MM.1S (cell line): ENCODE data around the gene NEDD4L.

Experiments used
- DNase-seq: peaks from one replicate; pipeline ENCODE4 v3.0.0-alpha.2; 2015
- H2AFZ ChIP-seq: fragments of 300-600 bp; sonication (generic); 2 replicates; pipeline ENCODE4 v1.6.0; 2016; ENCODE audit warnings: antibody characterized with exemption, low read length
- H3F3A ChIP-seq: fragments of 300-600 bp; sonication (generic); 2 replicates; pipeline ENCODE4 v1.6.1; 2016; ENCODE audit warnings: mild to moderate bottlenecking, antibody characterized with exemption, low read length, moderate library complexity, mixed read lengths; ENCODE audit not compliant: insufficient read depth
- H3K27ac ChIP-seq: fragments of 300-600 bp; sonication (generic); 2 replicates; pipeline ENCODE4 v1.5.1; 2016; ENCODE audit warnings: mild to moderate bottlenecking, low read length
- H3K27me3 ChIP-seq: fragments of 300-600 bp; sonication (generic); replicated peaks from 2 replicates; pipeline ENCODE4 v1.6.0; 2016; ENCODE audit warnings: low read length; ENCODE audit not compliant: insufficient read depth
- H3K36me3 ChIP-seq: fragments of 300-600 bp; sonication (generic); replicated peaks from 2 replicates; pipeline ENCODE4 v1.6.1; 2016; ENCODE audit warnings: mild to moderate bottlenecking, low read length, mixed read lengths; ENCODE audit not compliant: insufficient read depth
- H3K4me1 ChIP-seq: fragments of 300-600 bp; sonication (generic); 2 replicates; pipeline ENCODE4 v1.6.1; 2016; ENCODE audit warnings: low read length, mixed read lengths
- H3K4me2 ChIP-seq: fragments of 300-600 bp; sonication (generic); 2 replicates; pipeline ENCODE4 v1.6.0; 2016; ENCODE audit warnings: low read depth, low read length
- H3K4me3 ChIP-seq: fragments of 300-600 bp; sonication (generic); 2 replicates; pipeline ENCODE4 v1.5.1; 2016; ENCODE audit warnings: low read length, mixed read lengths
- H3K79me2 ChIP-seq: fragments of 300-600 bp; sonication (generic); 2 replicates; pipeline ENCODE4 v1.6.1; 2016; ENCODE audit warnings: mixed run types, low read length, mixed read lengths
- H3K9ac ChIP-seq: fragments of 300-600 bp; sonication (generic); 2 replicates; pipeline ENCODE4 v1.6.1; 2016; ENCODE audit warnings: low read length, mixed read lengths
- H3K9me2 ChIP-seq: fragments of 300-600 bp; sonication (generic); replicated peaks from 2 replicates; pipeline ENCODE4 v1.6.1; 2016; ENCODE audit warnings: mild to moderate bottlenecking, low read length, mixed read lengths; ENCODE audit not compliant: insufficient read depth
- H3K9me3 ChIP-seq: fragments of 300-600 bp; sonication (generic); replicated peaks from 2 replicates; pipeline ENCODE4 v1.6.1; 2016; ENCODE audit warnings: mild to moderate bottlenecking, low read length, mixed read lengths; ENCODE audit not compliant: insufficient read depth
- H4K20me1 ChIP-seq: fragments of 300-600 bp; sonication (generic); 2 replicates; pipeline ENCODE4 v1.6.1; 2016; ENCODE audit warnings: mild to moderate bottlenecking, low read length, moderate library complexity, mixed read lengths; ENCODE audit not compliant: insufficient read depth
- EZH2 ChIP-seq: fragments of 300-600 bp; sonication (generic); optimal IDR thresholded peaks from 2 replicates; pipeline ENCODE3; 2017; ENCODE audit warnings: low read depth, mild to moderate bottlenecking, antibody characterized with exemption, low read length, mixed read lengths
- EZH2phosphoT487 ChIP-seq: fragments of 300-600 bp; sonication (generic); IDR thresholded peaks from 2 replicates; pipeline ENCODE4 v1.6.1; 2018; ENCODE audit warnings: antibody characterized with exemption, low read length
- TF ChIP-seq, protein P1 (sequence below): fragments of 300-600 bp; sonication (generic); IDR thresholded peaks from 2 replicates; pipeline ENCODE4 v1.5.1; 2016; ENCODE audit warnings: antibody characterized with exemption, low read length, mixed read lengths

NEDD4L gene

DNA sequence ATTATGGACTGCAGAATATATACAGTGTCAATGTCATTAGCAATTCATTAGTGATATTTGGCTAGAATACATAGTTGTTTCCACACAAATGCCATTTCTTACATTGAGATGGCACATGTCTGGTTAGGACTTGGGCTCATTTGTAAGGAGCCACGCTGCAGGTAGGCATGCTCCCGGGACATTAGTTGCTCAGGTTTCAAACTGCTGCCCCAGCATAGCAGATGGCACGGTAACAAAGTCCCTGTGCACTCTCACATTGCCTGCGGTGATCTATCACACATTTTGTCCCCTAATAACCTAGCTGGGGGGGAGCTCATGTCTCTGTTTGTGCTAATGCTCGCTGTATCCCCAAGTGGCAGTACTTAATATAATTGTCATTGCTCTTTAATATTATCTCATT is 185.1 kb downstream of the NEDD4L start:
- no peak overlapping the region for H2AFZ ChIP-seq
- no peaks in the 10 kb centered on the region for H3K9me3 ChIP-seq
- no peaks in the 10 kb centered on the region for H3K27me3 ChIP-seq
- H3K27ac ChIP-seq: no peak overlapping the region
- H4K20me1 ChIP-seq: no peaks in the 10 kb centered on the region
- H3K4me2 ChIP-seq: no peak overlapping the region
- H3K9me2 ChIP-seq: no peaks in the 10 kb centered on the region
- H3K4me3 ChIP-seq: no peak overlapping the region
- H3K36me3 ChIP-seq: no peaks in the 10 kb centered on the region
- no peaks in the 10 kb centered on the region for H3K79me2 ChIP-seq
- no peak overlapping the region for H3K9ac ChIP-seq
- H3K4me1 ChIP-seq: no peaks in the 10 kb centered on the region
- H3F3A ChIP-seq: no peaks in the 10 kb centered on the region
- DNase-seq: no peak
- TF ChIP-seq, protein P1, sequence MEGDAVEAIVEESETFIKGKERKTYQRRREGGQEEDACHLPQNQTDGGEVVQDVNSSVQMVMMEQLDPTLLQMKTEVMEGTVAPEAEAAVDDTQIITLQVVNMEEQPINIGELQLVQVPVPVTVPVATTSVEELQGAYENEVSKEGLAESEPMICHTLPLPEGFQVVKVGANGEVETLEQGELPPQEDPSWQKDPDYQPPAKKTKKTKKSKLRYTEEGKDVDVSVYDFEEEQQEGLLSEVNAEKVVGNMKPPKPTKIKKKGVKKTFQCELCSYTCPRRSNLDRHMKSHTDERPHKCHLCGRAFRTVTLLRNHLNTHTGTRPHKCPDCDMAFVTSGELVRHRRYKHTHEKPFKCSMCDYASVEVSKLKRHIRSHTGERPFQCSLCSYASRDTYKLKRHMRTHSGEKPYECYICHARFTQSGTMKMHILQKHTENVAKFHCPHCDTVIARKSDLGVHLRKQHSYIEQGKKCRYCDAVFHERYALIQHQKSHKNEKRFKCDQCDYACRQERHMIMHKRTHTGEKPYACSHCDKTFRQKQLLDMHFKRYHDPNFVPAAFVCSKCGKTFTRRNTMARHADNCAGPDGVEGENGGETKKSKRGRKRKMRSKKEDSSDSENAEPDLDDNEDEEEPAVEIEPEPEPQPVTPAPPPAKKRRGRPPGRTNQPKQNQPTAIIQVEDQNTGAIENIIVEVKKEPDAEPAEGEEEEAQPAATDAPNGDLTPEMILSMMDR: no peak
- TF ChIP-seq EZH2phosphoT487: no peak
- TF ChIP-seq EZH2: no peak

DNA sequence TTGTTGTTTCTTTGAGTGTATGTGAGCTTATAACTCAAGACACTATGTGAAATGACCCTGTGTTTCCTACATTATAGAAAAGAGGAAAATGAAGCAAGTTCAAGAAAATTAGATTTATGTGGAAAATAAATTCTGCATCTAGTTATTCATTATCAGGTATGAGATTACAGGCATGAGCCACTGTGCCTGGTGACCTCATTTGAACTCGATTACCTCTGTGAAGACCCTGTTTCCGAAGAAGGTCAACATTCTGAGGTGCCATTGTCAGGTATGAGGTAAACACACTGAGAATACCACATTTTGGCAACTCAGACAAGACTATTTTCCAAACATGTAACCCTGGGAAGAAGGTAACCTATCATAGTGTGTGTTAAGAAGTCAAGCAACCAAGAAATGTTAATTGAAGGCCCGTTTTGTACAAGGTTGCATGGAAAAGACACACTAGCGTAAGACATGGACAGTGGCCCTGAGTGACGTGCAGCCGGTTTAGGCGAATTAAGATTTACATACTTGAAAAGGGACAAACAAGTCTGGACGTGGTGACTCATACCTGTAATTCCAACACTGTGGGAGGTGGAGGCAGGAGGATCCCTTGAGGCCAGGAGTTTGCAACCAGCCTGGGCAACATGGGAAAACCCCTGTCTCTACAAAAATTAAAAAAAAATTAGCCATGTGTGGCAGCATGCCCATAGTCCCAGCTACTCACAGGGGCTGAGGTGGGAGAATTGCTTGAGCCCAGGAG is 186.6 kb downstream of the NEDD4L start:
- Histone ChIP-seq H2AFZ (no peak overlapping the region), H3K9me3 (no peaks in the 10 kb centered on the region), H3K4me3 (no peak overlapping the region), H3F3A (no peaks in the 10 kb centered on the region), H4K20me1 (no peaks in the 10 kb centered on the region), H3K9ac (no peak overlapping the region), H3K79me2 (no peaks in the 10 kb centered on the region), H3K9me2 (no peaks in the 10 kb centered on the region), H3K4me1 (no peaks in the 10 kb centered on the region), H3K36me3 (no peaks in the 10 kb centered on the region), H3K27ac (no peak overlapping the region), H3K27me3 (no peaks in the 10 kb centered on the region), H3K4me2 (no peak overlapping the region)
- no peak for DNase-seq
- TF ChIP-seq, protein P1: no peak
- TF ChIP-seq EZH2phosphoT487: no peak
- TF ChIP-seq EZH2: no peak

- no peak for DNase-seq
- H3K27me3 ChIP-seq: no peaks in the 10 kb centered on the region
- no peaks in the 10 kb centered on the region for H3F3A ChIP-seq
- no peaks in the 10 kb centered on the region for H3K4me1 ChIP-seq
- no peaks in the 10 kb centered on the region for H3K9me3 ChIP-seq
- no peak overlapping the region for H3K9ac ChIP-seq
- H3K27ac ChIP-seq: no peak overlapping the region
- TF ChIP-seq, protein P1: no peak
- TF ChIP-seq EZH2 (no peak), EZH2phosphoT487 (no peak)
- H3K79me2 ChIP-seq: no peaks in the 10 kb centered on the region
- no peak overlapping the region for H3K4me2 ChIP-seq
- no peak overlapping the region for H3K4me3 ChIP-seq
- H3K36me3 ChIP-seq: no peaks in the 10 kb centered on the region
- H3K9me2 ChIP-seq: no peaks in the 10 kb centered on the region
- no peak overlapping the region for H2AFZ ChIP-seq
- no peaks in the 10 kb centered on the region for H4K20me1 ChIP-seq
These were observed 187.9 kb downstream of the NEDD4L start for GRCh38 chr18:58231930-58232329.
